GM18520 (cell line): ENCODE results near the gene PLD6.

Experiments
- ATAC-seq: cut with Tn5 transposase; IDR thresholded peaks from one replicate; pipeline ENCODE4 v1.9.1; 2021; ENCODE audit not compliant: unreplicated experiment

PLD6 gene

GRCh38 chr17:17227608-17228520 lies 21.7 kb upstream of the PLD6 start:
- ATAC-seq = no peak

DNA sequence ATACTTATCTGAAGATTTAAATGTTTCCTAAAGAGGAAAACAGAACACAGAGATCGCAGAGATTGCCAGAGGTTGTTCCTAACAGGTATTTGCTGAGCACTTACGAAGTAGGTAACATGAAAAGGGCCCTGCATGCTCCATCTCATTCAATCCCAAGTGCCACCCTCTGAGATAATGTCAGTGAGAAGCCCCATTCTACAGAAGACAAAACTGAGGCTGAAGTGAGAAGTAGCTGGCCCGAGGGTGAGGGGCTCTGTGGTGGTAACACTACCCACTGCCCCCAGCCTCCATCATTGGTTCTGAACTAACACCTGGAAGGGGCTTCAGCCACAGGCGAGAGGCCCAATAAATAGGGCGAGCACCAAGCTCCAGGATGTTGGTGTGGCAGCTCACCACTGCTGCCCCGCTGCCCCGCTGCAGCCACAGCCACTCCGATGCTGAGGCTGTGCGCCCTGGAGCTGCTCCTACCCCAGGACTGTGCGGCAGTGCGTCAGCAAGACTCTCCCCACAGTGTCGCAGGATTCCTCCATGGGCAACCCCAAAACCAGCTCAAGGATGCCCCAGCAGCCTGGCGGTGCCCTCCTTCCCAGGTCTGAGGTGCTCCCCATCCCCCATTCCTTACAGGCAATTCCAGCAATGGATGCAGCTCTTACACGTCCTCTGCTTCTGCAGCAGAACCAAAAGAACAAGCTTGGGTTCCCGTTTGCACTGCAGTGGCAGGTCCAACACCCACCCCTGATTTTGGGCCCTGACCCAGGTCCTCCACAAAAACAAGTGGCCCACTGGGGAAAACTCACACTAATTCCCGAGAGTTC lies 20.5 kb upstream of the PLD6 start:
- no peak for ATAC-seq

GRCh38 chr17:17225901-17226300 lies 19.8 kb upstream of the PLD6 start:
- ATAC-seq = no peak

DNA sequence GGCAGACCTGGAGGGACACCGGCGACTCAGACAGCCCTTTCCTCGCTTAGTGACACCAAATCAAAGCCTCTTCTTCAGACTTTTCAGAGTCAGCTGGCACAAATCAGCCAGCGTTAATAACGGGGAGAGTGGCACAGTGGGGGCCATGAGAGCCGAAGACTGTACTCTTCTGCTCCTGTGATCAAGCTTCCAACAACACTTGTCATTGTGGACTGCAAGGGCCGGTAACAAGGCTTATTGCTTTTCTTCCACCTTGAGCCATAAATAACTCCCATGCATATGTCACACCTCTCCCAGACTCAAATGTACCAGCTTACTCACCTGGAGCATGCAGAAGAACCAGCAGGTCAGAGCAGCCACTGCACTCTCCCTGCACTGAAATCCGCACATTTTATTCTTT lies 18.0 kb upstream of the PLD6 start:
- no peak for ATAC-seq

- no peak for ATAC-seq
Measured at GRCh38 chr17:17223736-17224135, 17.6 kb upstream of the PLD6 start.

DNA sequence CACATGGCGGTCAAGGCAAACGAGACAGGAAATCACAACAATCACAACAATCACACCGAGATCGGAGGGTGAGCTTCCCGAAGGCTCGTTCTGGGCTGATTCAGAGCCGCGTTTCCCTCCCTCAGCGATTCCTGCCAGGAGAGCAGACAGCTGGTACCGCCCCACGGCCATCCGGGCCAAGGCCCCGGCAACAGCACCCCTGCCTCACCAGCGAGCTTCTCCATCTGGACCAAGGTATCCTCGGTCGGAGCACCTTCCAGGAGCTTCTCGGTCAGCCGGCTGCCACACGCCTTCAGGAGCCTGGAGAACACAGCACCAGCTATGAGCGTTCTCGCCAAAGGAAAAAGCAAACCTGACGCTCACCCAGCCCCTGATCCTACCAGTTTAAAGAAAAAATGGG lies 15.2 kb upstream of the PLD6 start:
- ATAC-seq = no peak

- ATAC-seq = no peak
Measured at GRCh38 chr17:17220529-17220928, 14.4 kb upstream of the PLD6 start.

DNA sequence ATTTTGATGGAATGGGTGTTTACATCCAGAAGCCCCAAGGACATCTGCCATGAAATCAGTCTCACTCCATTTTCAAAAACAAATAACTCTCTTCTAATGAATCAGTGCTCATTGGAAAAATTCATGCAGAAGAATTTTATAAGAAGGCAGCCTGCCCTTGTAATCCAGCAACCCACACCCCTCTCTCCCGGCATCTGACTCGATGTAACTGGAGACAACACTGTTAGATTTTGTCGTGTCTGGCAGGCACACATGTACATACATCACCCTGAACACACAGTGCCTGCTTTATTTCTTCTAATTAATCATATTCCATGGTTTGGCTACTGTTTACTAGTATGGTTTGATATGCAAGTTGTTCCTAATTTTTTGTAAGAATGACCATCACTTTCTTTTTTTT lies 11.9 kb upstream of the PLD6 start:
- no peak for ATAC-seq

GRCh38 chr17:17216776-17217175 lies 10.6 kb upstream of the PLD6 start:
- ATAC-seq = no peak

- ATAC-seq = no peak
Measured at GRCh38 chr17:17216236-17216635, 10.1 kb upstream of the PLD6 start.

- ATAC-seq = no peak
Measured at GRCh38 chr17:17215575-17215974, 9.4 kb upstream of the PLD6 start.

DNA sequence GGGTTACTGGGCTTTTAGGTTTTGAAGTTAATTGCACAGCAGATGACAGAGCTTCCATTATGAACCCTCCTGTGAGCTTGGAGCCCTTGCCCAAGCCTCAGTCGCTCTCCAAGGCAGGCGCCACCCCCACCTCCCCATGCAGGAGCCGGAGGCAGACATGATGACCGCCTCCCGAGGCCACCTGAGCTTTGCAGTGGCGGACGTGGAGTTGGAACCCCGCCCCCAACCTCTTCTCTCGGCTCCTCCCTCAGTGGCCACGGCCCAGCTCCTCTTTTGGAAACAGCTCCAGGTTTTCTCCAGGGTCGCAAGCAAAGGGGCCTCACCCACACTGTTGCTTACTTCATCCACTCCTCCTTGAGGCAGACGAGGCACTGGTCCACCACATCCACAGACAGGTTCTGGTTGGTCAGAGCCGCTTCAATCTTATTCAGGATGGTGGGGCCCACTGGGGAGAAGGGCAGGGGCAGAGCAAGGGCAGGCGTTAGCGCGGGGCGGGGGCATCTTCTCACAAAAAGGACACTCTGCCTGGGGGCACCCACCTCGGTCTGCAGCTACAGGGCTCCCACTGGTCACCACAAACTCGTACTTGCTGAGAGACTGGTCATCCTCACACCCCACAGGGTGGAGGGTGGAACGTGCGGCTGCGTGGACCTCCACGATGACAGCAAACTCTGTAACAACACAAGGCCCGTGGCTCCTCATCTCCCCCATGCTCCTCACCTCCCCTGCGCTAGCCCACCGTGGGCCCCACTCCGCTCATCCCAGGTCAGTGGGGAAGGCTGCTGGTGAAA lies 8.7 kb upstream of the PLD6 start:
- no peak for ATAC-seq

DNA sequence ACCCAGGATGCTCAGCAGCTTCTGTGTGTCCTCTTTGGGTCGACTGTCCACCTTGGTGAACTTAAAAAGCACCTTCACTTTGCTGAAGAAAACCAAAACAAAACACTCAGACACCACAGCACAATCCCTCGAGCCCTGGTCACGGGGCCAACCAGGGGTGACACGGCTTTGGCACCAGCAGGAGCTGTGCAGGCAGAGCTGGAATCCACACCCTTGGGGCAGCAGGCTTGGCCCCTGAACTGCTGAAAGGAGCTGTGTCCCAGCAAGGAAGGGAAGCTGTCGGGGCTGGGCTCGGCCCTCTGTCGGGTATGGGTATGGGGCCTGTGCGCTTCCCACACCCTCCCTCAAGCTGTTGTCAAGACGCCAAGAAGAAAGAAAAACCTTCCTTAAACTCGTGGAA lies 7.6 kb upstream of the PLD6 start:
- no peak for ATAC-seq

DNA sequence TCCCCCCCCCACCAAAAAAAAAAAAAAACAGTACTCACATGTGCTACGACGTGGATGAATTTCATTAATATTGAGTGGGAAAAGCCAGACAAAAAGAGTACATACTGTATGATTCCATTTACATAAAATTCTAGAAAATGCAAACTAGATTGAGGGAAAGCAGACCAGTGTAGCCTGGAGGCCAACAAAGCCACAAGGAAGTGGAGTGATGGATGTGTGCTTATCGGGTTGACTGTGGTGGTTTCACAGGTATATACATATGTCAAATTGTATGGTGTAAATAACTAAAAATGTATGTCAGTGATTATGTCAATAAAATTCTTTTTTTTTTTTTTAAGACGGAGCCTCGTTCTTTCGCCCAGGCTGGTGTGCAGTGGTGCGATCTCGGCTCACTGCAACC lies 1.9 kb upstream of the PLD6 start:
- ATAC-seq = no peak

GRCh38 chr17:17206913-17207335 lies 791 bp upstream of the PLD6 start:
- ATAC-seq = no peak

- no peak for ATAC-seq
Measured at GRCh38 chr17:17205368-17206123, 587 bp downstream of the PLD6 start.

GRCh38 chr17:17204635-17205231 lies 1.4 kb downstream of the PLD6 start:
- no peak for ATAC-seq

DNA sequence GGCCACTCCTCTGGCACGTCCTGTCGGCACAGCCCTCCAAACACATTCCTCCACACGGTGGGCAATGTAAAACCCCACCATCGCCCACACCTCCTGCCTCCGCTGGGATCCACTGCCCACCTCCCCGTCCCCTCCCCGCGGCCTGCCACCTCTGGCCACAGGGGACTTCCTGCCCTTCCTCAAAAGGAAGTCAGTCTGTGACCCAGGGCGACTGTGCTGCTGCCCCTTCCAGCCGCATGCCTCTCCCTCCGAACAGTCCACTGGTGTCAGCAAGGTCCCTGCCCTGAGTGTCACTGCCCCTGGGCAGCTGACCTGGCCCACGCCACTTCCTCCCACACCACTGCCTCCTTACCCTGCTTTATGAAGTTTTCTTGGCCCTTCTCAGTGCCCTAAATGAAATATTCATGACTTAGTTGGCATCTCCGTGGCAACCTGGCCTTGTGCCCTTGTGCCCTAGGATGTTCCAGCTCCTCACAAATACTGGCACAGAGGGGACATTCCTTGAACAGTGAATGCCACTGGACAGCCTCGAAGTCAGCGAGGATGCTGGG lies 2.0 kb downstream of the PLD6 start:
- ATAC-seq = no peak

GRCh38 chr17:17203173-17203730 lies 2.9 kb downstream of the PLD6 start:
- ATAC-seq = no peak

GRCh38 chr17:17201907-17202306 lies 4.2 kb downstream of the PLD6 start:
- ATAC-seq = no peak
